Measurements from ENCODE around the gene KIF3B. TPM values are rescaled to one million over a fixed set of nuclear protein-coding genes. Genes with fewer than 3 reads are reported as not detected.
A peak's percentile ranks its signal among the peaks of the same experiment; 100 is the strongest.

Gene KIF3B
- total and polyA plus RNA-seq, 2 of the 13 experiments (the other 11 are each of a cell fraction or from before 2014, with no cell fraction given): 23.6 to 28.8 TPM

DNA sequence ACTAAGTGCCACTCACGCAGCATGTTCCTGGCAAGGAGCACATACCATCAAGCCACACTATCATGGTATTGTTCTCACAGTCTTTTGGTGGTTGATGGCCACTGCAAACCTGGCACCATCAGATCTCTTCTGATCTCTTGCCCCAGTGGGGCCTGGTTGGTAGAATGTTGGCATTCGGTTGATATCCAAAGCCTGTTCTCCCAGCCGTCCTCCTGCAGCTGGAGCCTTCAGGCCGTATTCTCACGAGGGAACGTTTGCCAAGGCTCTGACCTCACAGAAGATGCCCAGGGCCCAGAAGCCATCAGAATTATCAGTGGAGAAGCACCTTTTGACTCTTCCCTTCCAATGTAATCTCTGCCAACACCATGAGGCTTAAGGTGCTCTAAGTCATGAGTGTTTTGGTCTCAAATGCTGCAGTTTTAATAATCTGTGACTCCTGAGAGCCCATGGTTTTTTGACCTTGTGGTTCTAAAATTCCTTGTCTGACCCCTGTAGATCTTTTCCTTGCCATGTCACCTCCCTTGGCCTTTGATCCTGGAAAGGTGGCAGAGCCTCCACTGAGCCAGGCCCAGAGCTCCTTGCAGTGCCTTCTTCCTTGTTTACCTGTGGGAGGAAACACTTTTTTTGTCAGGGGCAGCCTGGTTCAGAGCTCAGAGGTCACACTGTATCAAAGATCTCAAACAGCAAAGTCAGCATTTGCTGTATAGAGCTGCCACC lies 42.0 kb upstream of the KIF3B start (continued):
- peak; percentile 58 to 83; a peak in 3 of 4 replicates for TF ChIP-seq NR2F1 (CRISPR knock-in tag; IDR thresholded peaks at IDR 0.05)
- peak; percentile 60; the same call in 1 of the 2 replicates for TF ChIP-seq ERF (CRISPR knock-in tag; IDR thresholded peaks at IDR 0.05)
- no peak for TF ChIP-seq LCORL (IDR thresholded peaks at IDR 0.05)
- TF ChIP-seq LCORL (CRISPR knock-in tag; IDR thresholded peaks at IDR 0.05): peak; percentile 65; the same call in 1 of the 2 replicates
- TF ChIP-seq RBM22 (optimal IDR thresholded peaks at IDR 0.05; ENCODE audit: low read length): peak; percentile 11
- TF ChIP-seq ZIK1 (CRISPR knock-in tag; IDR thresholded peaks at IDR 0.05; ENCODE audit: borderline replicate concordance, low read depth): peak; percentile 45; the same call in 1 of the 2 replicates
- no peak for TF ChIP-seq FOXP1 (IDR thresholded peaks at IDR 0.05)
- TF ChIP-seq FOXP1 (CRISPR knock-in tag; IDR thresholded peaks at IDR 0.05): peak; percentile 90
- TF ChIP-seq, protein P1, sequence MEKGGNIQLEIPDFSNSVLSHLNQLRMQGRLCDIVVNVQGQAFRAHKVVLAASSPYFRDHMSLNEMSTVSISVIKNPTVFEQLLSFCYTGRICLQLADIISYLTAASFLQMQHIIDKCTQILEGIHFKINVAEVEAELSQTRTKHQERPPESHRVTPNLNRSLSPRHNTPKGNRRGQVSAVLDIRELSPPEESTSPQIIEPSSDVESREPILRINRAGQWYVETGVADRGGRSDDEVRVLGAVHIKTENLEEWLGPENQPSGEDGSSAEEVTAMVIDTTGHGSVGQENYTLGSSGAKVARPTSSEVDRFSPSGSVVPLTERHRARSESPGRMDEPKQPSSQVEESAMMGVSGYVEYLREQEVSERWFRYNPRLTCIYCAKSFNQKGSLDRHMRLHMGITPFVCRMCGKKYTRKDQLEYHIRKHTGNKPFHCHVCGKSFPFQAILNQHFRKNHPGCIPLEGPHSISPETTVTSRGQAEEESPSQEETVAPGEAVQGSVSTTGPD (CRISPR knock-in tag; IDR thresholded peaks at IDR 0.05): no peak
- TF ChIP-seq, protein P2, sequence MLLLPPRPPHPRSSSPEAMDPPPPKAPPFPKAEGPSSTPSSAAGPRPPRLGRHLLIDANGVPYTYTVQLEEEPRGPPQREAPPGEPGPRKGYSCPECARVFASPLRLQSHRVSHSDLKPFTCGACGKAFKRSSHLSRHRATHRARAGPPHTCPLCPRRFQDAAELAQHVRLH (CRISPR knock-in tag; IDR thresholded peaks at IDR 0.05; ENCODE audit: borderline replicate concordance, low read depth): 0 out of 2 replicates have a peak, but pooled peaks have one; percentile 16
- TF ChIP-seq ETV5 (CRISPR knock-in tag; IDR thresholded peaks at IDR 0.05; ENCODE audit: borderline replicate concordance): peak; percentile 68; the same call in 1 of the 2 replicates
- peak; percentile 88 for TF ChIP-seq SALL1 (CRISPR knock-in tag; IDR thresholded peaks at IDR 0.05)
- TF ChIP-seq ZNF430 (CRISPR knock-in tag; IDR thresholded peaks at IDR 0.05): peak; percentile 75; the same call in 1 of the 2 replicates
- no peak for TF ChIP-seq ZNF709 (CRISPR knock-in tag; IDR thresholded peaks at IDR 0.05)
- TF ChIP-seq TBL1XR1 (IDR thresholded peaks at IDR 0.05; ENCODE audit: borderline replicate concordance, low read length, partially characterized antibody): no peak
- TF ChIP-seq CAMTA2 (CRISPR knock-in tag; IDR thresholded peaks at IDR 0.05; ENCODE audit: borderline replicate concordance): 0 out of 2 replicates have a peak, but pooled peaks have one; percentile 13
- no peak for TF ChIP-seq FOXK2 (IDR thresholded peaks at IDR 0.05)
- TF ChIP-seq NRL (CRISPR knock-in tag; IDR thresholded peaks at IDR 0.05; ENCODE audit: borderline replicate concordance): 0 out of 2 replicates have a peak, but pooled peaks have one; percentile 53
- no peak for TF ChIP-seq ZNF33A (CRISPR knock-in tag; IDR thresholded peaks at IDR 0.05; ENCODE audit: borderline replicate concordance)
- TF ChIP-seq ZNF782 (CRISPR knock-in tag; IDR thresholded peaks at IDR 0.05; ENCODE audit: borderline replicate concordance): 0 out of 2 replicates have a peak, but pooled peaks have one; percentile 57
- TF ChIP-seq, protein P3, sequence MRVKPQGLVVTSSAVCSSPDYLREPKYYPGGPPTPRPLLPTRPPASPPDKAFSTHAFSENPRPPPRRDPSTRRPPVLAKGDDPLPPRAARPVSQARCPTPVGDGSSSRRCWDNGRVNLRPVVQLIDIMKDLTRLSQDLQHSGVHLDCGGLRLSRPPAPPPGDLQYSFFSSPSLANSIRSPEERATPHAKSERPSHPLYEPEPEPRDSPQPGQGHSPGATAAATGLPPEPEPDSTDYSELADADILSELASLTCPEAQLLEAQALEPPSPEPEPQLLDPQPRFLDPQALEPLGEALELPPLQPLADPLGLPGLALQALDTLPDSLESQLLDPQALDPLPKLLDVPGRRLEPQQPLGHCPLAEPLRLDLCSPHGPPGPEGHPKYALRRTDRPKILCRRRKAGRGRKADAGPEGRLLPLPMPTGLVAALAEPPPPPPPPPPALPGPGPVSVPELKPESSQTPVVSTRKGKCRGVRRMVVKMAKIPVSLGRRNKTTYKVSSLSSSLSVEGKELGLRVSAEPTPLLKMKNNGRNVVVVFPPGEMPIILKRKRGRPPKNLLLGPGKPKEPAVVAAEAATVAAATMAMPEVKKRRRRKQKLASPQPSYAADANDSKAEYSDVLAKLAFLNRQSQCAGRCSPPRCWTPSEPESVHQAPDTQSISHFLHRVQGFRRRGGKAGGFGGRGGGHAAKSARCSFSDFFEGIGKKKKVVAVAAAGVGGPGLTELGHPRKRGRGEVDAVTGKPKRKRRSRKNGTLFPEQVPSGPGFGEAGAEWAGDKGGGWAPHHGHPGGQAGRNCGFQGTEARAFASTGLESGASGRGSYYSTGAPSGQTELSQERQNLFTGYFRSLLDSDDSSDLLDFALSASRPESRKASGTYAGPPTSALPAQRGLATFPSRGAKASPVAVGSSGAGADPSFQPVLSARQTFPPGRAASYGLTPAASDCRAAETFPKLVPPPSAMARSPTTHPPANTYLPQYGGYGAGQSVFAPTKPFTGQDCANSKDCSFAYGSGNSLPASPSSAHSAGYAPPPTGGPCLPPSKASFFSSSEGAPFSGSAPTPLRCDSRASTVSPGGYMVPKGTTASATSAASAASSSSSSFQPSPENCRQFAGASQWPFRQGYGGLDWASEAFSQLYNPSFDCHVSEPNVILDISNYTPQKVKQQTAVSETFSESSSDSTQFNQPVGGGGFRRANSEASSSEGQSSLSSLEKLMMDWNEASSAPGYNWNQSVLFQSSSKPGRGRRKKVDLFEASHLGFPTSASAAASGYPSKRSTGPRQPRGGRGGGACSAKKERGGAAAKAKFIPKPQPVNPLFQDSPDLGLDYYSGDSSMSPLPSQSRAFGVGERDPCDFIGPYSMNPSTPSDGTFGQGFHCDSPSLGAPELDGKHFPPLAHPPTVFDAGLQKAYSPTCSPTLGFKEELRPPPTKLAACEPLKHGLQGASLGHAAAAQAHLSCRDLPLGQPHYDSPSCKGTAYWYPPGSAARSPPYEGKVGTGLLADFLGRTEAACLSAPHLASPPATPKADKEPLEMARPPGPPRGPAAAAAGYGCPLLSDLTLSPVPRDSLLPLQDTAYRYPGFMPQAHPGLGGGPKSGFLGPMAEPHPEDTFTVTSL (CRISPR knock-in tag; IDR thresholded peaks at IDR 0.05; ENCODE audit: borderline replicate concordance): peak; percentile 34; the same call in 1 of the 2 replicates
- TF ChIP-seq NFE2L1 (CRISPR knock-in tag; IDR thresholded peaks at IDR 0.05; ENCODE audit: borderline replicate concordance): 0 out of 2 replicates have a peak, but pooled peaks have one; percentile 35
